Stimulated activated CD4-positive, alpha-beta T cell treated with anti-CD3 and anti-CD28 coated beads, Interleukin-15, amount 100 ng/mL, for 48 hours (primary cell): ENCODE results near the gene ADAM8.
"Not testable (repeated sequence)": the region's sequence is repeated elsewhere in the genome, so short reads cannot be mapped to it uniquely, and the experiment has no call there.

ENCODE experiments used
- DNase-seq, 2 donors: peaks; one replicate each; pipeline ENCODE4 v3.0.0-alpha.2; 2020; ENCODE audit warnings: low read depth in 2 of 2

ADAM8 gene

DNA sequence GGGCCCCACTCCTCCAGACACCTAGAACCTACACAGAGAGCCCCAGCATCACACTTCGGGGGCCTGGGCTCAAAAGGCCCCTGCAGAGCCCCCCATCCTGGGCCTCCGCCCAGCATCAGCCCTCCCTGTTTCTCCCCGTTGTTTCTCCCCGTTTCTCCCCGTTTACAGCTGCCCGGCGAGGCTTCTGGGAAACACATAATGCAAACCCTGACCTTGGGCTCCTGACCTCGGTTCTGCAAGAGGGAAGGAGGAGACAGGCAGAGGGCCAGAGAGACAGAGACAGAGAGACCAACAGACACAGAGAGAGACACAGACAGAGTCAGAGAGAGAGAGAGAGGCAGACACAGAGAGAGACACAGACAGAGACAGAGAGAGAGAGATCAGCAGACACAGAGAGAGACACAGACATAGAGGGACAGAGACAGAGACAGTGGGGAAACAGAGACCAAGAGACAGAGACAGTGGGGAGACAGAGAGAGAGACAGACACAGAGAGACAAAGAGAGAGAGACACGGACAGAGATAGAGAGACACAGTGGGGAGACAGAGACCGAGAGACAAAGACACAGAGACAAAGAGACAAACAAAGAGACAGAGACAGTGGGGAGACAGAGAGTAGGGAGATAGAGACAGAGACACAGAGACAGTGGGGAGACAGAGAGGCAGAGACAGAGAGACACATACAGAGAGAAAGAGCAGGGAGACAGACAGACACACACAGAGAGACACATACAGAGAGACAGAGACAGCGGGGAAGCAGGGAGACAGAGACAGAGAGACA is 26.5 kb downstream of the ADAM8 start:
- no peak for DNase-seq

DNA sequence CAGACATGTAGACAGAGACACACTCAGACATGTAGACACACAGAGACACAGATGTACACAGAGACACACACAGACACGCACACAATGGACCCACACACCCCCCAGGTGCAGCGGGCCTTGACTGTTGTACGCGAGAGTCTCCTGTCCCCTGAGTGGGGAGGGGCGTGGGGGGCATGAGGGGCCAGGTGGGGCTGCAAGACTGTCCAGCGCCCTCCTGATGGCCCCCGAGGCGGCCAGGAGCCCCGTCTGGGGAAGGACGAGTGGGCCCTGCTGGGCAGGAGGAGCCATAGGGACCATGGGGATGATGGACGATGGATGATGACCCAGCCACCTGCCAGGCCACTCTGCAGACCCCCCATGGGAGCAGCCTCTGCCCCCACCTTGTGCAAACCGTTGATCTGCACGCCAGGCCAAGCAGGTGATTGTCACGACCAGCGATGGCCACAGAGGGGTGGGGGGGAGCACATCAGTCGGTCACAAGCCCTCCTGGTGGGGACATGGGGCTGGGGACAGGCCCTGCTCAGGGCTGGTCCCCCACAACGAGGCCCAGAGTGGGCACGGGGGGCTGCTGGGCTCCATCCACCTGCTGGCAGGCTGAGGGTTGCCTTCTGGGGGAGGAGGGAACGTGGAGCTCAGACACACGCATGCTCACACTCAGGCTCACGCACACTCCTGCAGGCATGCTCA is 27.4 kb downstream of the ADAM8 start:
- DNase-seq: no peak

DNA sequence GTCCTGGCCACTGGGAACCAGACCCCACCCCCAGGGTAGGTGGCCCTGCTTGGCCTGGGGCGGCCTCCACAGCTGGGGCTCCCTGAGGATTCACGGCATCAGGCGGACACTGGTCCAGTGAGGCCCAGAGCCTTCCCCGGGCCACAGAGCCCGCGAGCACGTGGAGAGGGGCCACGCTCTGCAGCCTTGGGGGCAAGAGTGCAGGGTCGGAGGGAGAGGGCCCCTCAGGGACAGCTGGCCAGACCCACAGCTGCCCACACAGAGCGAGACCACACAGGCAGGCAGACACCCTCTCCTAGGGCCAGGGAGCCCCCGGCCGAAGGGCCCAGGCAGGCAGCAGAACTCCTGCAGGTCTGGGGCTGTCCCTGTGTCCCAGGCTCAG is 28.3 kb downstream of the ADAM8 start:
- DNase-seq: no peak

DNA sequence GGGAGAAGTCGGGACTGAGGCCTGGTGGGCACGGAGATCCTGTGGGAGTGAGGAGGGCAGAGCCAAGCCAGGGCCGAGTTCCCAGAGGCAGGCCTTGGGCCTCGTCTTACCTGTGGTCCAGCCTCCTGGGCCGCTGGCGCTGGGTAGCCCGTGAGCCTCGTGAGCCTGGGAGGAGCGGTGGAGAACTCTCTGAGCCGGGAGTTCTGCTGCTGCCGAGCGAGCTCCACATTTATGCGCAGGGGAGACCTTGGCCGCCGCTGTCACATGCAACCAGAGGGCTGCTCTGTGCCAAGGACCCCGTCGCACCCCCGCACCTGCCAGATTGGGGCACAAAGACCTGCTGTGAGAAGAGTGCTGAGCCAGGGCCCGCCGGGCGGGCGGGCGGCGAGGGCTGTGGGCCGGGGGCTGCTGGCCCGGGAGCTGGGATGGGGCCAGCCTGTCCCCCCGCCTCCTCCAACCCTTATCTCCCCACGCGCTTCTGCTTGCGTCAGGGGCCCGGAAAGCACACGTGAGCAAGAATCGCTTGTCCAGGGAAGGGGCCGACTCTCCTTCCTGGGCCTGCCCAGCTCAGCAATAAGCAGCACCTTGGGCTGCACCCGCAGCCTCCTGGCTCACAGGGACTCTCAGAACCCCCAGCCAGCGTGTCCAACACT is 28.9 kb downstream of the ADAM8 start:
- DNase-seq: no peak

DNA sequence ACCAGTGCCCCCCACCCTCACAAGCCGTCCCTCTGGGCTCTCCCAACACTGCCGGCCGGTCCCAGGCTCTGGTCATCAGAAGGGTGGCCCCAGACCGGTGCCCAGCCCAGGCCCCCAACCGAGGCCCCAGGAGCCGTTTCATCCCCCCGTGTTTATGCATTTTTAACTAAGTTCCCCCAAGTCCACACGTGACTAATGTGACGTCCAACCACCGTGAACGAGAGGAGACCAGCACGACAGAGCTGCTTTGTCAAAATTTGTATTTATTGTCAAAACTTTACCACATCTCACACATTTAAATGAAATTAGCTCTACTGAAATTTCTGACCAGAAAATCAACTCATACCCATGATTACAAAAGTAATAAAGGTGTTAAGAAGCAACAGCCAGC is 30.4 kb downstream of the ADAM8 start:
- no peak for DNase-seq

DNA sequence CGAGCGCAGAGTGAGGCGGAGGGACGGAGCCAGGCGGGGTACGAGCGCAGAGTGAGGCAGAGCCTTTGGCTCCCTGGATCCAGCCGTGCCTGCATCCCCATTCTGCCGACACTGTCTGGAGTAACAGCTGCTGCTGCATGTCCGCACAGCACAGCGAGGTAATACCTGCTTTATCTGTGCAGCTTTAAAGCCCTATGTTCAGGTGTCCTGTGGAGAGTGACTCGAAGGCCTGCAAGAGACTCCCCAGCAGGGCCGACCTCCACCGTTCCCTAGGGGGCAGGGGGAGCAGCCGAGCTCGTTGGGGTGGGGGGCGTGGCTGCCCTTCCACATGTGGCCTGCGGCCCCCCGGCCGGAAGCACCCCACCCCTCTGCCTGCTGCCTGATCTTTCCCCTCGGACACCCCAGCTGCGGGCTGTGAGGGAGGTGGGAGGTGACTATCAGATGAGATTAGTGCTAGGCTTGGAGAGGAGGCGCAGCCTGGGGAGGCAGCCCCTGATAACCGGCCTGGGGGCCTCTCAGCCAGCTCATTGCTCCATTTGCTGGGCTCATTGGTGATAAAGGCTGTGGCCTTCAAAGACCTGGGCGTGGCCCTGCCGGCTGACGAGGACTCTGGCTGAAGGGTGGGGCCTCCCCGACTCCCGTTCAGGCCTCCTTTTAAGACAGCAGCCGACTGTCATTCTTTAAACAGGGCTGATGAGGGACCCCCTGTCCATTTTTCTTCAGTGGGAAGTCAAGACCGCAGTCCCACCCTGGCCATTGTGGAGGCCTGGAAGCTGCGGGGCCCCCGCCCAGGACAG is 31.0 kb downstream of the ADAM8 start:
- DNase-seq: no peak

DNA sequence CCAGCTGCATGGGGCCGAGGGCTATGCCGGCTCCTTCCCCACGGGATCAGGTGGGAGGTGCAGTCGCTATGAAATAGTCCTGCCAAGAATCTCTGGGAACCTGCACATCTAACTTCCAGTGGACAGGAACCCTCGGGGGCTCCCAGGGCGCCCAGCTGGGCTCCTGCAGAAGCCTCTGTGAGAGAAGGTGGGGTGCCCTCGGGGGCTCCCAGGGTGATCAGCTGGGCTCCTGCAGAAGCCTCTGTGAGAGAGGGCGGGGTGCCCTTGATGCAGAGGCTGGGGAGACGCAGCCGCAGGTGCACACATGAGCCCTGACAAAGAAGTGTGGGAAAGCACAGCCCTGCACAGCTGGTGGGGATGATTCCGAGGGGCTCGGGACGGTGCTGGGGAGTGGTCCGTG is 33.1 kb downstream of the ADAM8 start:
- no peak for DNase-seq

DNA sequence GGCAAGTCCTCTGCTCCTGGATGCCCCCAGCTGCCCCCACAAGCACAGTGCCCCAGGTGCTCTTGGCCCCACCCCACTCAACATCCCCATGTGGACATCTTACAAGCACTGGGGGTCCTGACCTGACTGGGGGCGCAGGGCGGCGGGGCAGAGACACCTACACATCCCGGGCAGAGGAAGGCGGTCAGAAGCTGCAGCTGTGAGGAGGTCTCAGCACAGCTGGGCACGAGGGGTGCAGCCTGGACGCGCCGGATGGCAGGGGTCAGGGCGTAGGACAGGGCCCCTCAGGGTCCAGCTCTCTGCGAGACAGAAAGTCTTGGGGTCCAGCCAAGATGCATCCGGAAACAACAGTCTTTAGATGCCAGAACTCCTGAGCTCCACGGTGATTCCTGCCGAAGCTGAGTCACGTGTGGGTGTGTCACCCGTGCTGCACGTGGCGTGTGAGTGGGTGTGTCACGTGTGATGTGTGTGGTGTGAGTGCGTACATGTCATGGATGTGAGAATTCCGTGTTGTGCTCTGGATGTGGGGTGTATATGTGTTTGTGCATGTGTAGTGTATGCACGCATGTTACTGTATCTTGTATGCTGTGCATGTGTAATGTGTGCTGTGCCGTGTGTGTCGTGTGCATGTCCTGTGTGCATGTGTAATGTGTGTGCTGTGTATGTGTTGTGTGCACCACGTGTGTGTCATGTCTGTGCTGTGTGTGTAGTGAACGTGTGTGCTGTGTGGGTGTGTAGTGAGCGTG is 33.9 kb downstream of the ADAM8 start:
- no peak for DNase-seq

DNA sequence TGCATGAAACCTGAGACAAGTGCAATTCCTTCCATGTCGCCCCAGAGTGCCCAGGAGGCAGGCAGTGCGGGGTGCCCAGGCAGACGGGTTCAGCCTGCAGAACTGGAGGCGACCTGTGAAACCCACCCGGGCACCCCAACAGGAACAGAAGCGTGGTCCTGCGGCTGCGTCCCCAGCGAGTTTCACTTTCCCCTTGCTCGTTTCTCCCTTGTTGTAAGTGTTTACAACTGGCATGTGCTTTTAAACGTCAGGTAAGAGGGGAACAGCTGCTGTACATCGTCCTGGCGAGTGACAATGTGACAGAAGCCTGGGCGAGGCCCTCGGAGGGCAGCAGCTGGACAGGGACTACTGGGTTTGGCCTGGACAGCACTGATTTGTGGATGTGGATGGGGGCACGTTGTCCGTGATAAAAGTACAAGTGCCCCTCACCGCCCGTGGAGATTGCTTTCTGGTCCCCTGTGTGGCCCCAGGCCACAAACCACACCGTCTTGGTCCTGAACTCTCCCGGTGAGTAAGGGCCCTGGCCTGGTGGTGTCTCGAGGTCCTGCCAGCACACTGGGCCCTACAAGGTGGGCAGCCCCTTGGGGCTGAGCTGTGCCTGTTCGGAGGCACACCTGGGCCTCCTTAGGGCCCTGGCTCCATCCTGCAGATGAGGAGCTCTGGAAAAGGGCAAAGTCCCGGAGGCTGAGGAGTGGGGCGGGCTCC is 35.0 kb downstream of the ADAM8 start:
- no peak for DNase-seq

DNA sequence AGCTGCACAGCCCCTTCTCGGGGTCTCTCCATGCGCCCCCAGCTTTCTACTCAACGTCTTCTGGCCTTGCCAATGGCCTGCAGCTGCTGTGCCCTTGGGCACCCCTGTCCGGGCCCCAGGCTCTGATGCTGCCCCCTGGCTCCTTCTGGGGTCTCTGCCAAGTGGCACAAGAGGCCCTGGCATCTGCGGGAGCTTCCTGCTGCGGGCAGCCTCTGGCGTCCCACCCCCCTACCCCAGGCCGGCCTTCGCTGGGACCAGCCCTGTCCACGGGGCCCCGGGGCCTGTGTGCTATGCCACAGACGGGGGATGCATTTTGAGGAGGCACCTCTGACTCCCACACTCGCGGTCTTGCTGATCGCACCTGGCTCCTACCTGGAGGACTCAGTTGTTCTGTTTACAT is 36.7 kb downstream of the ADAM8 start:
- no peak for DNase-seq

DNA sequence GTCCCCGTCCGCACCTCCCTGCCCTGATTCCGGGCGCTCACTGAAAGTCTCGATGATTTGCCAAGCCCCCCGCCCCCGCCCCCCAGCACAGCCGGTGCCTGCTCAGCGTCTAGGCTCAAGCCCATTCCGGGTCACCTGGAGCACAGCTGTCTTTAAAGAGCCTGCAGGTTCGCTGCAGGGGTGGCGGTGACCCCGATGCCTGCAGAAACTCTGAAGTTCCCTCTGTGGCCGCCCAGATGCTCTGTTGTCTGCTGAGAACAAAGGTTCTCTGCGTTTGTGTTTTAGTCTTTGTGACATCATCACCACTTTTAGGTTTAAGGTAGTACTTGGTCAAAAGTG is 38.2 kb downstream of the ADAM8 start:
- no peak for DNase-seq

DNA sequence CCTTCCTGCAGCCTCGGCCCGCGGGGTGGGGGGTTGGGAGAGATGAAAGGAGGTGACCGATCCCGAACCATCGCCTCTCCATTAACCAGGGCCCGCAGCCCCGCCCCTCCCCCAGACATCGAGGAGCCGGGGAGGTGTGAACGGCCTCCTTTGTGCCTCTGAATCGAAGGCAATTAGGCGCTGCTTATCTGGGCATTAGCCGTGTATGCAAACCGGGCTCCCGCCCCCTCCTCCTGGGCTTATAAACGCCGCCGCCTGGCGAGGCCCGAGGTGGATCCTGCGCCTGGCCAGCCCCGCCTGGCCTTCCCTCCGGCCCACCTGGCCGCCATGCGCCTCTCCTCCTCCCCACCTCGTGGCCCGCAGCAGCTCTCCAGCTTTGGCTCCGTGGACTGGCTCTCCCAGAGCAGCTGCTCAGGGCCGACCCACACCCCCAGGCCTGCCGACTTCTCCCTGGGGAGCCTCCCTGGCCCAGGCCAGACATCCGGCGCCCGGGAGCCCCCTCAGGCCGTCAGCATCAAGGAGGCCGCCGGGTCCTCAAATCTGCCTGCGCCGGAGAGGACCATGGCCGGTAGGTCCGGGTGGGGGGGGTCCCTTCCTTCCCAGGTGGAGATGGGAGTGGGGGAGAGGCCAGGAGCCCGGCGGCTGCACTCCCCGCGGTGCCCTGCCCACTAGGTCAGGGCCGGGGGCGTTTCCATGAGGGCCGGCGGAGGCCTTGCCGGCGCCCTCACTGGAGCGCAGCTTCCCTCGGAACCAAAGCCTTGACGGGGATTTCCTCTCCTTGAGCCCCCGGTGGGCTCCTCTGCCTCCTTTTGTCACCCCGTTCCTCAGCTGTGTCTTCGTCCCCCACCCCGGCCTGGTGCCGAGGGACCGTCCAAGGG is 38.8 kb downstream of the ADAM8 start, which contains the start of gene VENTX:
Gene VENTX, plus strand, starts transcription at position 268 of the 878 bp plus-strand sequence. Its CDS starts 60 bp downstream, at position 328.
- no peak for DNase-seq

DNA sequence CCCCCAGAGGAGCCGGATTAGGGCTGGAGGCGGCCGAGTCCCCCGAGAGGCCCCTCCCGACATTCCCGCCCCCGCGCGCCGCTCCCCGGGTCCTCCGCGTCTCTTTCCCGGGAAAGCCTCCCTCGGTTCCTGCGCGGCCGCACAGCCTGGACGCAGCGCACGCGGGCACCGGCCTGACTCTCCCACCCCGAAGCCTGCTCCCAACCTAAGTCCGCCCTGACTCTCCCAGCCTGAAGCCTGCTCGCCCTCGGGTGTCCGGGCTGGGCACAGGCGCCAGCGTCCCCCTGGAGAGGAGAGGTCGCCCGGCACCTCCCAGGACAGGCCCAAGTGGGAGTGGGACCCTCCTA is 39.5 kb downstream of the ADAM8 start:
- DNase-seq: no peak

DNA sequence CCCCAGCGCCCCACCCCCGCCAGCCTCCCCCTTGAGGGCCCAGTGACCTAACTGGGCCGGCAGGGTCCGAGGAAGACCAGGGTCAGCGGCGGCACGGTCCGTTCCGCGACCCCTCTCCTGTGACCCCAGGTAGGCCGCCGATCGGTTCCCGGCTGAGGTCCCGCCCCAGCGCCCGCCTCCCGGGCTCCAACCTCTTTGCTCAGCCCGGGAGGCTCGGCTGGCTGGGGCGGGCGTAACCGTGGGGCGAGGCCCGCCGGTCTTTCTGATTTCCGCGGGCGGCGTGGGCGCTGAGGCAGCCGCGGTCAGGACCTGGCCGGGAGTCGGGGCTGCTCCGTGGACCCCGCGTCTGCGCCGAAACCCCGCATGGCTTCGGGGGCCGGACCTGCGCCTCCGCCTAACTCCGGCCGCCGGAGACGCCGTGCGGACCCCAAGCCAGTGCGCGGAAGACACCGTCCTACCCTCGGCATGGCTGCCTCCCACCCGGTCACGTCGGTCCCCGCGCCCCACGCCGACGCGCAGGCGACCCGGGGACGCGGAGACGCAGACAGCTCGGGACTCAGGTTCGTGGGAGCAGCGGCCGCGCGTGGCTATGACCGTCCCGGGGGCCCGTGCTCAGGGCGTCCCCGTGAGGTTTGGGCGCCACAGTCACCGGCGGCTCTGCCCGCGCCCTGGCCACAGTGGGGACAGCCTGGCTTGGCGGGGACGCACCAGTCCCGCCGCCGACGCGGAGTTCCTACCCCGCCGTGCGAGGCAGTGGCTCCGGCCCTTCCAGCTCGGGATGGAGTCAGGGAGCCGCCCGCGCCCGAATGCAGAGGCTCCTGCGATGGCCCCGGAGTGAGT is 40.0 kb downstream of the ADAM8 start:
- no peak for DNase-seq

DNA sequence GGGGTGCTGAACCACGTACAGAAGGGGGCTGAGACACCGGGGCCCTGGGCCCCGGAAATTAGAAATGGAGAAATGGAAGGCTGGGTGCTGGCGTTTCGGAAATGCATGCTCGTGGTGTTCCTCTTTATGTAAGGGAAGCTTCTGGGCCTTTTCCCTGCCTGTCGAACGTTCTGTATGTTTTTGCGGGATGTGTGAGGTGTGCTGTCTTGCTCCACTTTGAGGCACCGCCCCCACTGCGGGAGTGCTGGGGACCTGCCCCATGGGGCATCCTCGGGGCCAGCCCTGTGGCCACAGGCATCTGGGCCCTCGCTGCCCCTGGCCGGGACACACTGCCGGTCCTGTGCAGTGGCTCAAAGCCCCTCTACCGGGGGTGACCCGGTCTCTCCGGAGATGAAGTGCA is 40.7 kb downstream of the ADAM8 start:
- no peak for DNase-seq

DNA sequence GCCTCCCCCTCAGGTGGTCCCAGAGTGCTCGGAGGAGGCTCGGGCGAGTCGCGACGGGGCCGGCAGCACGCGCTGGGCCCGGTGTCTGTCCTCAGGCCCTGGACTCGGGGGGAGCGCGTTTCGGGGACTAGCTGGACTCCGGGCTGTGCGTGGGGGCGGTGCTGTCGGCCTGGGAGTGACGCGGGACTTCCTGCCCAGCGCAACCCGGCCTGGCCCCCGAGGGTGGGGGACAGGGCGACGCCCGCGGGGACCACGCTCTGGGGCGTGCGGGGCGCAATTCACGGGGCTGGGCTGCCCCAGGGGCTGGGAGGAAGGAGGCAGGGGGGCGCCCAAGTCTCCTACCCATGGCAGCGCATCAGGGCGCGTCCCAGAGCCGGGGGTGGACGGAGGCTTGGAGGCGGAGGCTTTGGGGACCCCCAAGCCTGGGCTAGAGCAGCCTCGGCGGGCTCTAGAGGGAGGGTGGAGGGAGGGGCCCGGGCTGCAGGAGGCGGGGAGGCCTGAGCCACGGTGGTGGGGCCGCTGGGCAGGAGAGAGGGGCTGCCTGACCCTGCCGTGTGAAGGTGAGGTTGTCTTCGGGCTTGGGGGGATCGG is 41.3 kb downstream of the ADAM8 start:
- no peak for DNase-seq

DNA sequence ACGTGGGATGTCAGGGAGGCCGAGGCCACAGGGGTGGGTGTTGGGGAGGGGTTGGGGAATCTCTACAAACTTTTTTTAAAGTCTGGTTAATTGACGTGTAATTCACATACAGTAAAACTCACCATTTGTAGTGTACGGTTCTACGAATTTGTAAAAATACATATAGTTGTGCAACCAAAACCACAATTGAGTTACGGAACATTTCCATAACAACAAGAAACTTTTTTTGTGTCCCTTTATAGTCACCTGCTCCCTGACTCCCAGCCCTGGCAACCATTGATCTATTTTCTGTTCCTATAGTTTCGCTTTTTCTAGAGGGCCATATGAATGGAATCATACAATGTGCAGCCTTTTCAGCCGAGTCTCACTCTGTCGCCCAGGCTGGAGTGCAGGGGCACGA is 41.9 kb downstream of the ADAM8 start:
- DNase-seq: not testable (repeated sequence)

DNA sequence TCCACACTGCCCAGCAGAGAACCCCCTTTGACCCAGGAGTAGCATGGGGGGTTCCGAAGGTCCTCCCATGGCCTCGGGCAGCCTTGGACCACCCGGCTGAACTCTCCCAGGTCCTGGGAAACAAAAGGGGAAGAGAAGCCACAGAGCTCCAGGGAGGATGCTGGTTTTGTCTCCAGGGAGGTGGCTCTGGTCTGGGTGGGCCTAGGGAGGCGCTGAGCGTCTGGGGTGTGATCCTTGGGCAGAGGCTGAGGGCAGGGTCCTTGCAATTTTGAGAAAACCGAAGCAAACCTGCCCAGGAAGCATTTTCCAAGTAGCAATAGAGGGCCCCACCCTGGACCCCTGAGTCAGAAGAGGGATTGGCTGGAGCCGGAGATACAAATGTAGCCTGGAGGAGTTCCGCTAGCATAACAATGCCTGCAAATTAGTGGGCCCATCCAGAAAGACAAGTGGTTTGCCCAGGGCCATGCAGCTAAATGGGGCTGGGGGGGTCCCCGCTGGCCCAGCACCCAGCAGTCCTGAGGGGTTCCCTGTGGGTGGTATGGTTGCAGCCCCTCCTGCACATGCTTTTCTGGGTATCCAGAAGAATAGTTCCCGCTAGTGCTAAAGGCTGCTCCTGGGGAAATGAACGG is 44.6 kb downstream of the ADAM8 start:
- no peak for DNase-seq
